ENCODE data around the gene TUBB.

DNA sequence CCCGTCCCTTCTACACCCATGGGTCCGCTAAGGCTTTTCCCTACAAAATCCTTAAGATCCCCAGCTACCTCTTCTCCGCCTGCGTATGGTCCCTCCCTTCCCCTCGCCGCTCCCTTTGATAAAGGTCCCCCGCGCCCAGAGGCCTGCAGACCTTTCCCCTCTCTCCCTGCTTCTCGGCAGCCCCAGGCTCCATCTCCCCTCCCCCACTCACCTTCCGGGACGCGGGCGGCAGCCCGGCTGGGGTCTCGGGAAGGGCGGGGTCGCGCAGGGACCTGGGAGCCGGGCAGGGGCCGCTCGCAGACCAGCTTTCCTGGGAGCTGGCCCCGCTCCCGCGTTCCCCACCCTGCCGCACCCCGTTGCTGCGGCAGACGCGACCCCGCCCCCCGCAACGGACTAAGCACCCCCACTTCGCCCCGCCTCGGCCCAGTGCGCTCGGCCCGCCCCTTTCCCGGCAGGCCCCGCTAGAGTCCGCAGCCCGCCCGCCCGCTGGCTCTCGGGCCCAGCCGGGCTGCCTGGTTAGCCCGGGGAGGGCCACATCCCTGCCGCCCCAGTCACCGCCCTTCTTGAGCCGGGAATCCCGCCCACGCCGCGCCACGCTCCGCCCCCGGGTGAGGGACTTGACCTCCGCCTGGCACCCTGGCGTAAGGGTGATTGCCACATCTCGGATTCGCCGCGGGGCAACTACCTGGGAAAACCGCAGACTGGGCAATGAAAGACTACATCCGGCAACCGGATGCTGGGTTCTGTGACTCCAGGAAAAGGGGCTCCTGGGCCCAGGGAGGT, 22.4 kb downstream of the TUBB start, which contains the start of gene FLOT1:
- TF ChIP-seq, protein P1, sequence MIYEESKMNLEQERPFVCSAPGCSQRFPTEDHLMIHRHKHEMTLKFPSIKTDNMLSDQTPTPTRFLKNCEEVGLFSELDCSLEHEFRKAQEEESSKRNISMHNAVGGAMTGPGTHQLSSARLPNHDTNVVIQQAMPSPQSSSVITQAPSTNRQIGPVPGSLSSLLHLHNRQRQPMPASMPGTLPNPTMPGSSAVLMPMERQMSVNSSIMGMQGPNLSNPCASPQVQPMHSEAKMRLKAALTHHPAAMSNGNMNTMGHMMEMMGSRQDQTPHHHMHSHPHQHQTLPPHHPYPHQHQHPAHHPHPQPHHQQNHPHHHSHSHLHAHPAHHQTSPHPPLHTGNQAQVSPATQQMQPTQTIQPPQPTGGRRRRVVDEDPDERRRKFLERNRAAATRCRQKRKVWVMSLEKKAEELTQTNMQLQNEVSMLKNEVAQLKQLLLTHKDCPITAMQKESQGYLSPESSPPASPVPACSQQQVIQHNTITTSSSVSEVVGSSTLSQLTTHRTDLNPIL (CRISPR knock-in tag; IDR thresholded peaks at IDR 0.05; ENCODE audit: low read depth) = no peak
- TF ChIP-seq, protein P2, sequence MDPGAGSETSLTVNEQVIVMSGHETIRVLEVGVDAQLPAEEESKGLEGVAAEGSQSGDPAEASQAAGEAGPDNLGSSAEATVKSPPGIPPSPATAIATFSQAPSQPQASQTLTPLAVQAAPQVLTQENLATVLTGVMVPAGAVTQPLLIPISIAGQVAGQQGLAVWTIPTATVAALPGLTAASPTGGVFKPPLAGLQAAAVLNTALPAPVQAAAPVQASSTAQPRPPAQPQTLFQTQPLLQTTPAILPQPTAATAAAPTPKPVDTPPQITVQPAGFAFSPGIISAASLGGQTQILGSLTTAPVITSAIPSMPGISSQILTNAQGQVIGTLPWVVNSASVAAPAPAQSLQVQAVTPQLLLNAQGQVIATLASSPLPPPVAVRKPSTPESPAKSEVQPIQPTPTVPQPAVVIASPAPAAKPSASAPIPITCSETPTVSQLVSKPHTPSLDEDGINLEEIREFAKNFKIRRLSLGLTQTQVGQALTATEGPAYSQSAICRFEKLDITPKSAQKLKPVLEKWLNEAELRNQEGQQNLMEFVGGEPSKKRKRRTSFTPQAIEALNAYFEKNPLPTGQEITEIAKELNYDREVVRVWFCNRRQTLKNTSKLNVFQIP (CRISPR knock-in tag; IDR thresholded peaks at IDR 0.05; ENCODE audit: borderline replicate concordance, low read depth) = no peak
- TF ChIP-seq, protein P3, sequence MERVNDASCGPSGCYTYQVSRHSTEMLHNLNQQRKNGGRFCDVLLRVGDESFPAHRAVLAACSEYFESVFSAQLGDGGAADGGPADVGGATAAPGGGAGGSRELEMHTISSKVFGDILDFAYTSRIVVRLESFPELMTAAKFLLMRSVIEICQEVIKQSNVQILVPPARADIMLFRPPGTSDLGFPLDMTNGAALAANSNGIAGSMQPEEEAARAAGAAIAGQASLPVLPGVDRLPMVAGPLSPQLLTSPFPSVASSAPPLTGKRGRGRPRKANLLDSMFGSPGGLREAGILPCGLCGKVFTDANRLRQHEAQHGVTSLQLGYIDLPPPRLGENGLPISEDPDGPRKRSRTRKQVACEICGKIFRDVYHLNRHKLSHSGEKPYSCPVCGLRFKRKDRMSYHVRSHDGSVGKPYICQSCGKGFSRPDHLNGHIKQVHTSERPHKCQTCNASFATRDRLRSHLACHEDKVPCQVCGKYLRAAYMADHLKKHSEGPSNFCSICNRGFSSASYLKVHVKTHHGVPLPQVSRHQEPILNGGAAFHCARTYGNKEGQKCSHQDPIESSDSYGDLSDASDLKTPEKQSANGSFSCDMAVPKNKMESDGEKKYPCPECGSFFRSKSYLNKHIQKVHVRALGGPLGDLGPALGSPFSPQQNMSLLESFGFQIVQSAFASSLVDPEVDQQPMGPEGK (CRISPR knock-in tag; IDR thresholded peaks at IDR 0.05; ENCODE audit: borderline replicate concordance) = peak; percentile 95
- TF ChIP-seq BACH2 (CRISPR knock-in tag; IDR thresholded peaks at IDR 0.05; ENCODE audit: borderline replicate concordance) (no peak), TCF4 (CRISPR knock-in tag; IDR thresholded peaks at IDR 0.05; ENCODE audit: borderline replicate concordance) (no peak), ZFP30 (CRISPR knock-in tag; IDR thresholded peaks at IDR 0.05) (no peak), ZFP3 (CRISPR knock-in tag; IDR thresholded peaks at IDR 0.05) (no peak)
